Right cardiac atrium (tissue), 5 donors: ENCODE results near the gene FARP2. TPM values are rescaled to one million over a fixed set of nuclear protein-coding genes. Genes with fewer than 3 reads are reported as not detected.

Experiments used
- ATAC-seq, 2 donors: fragments of 200-7000 bp; cut with Tn5 transposase; one replicate each; pipeline versions ENCODE4 v1.8.0 to v1.9.1; 2020; ENCODE audit warnings: moderate library complexity in 2 of 2, mild to moderate bottlenecking in 1 of 2
- DNase-seq, 3 donors: peaks; one replicate each; pipeline ENCODE4 v3.0.0-alpha.2; 2020
- H3K27ac ChIP-seq: one replicate; pipeline ENCODE4 v1.5.1; 2013; ENCODE audit warnings: mild to moderate bottlenecking, low read length, control low read depth, moderate library complexity
- H3K27me3 ChIP-seq: one replicate; pipeline ENCODE4 v1.6.1; 2013; ENCODE audit not compliant: control insufficient read depth, insufficient read depth
- H3K4me1 ChIP-seq: one replicate; pipeline ENCODE4 v1.6.1; 2013; ENCODE audit warnings: low read length; ENCODE audit not compliant: control insufficient read depth, insufficient read depth
- H3K4me3 ChIP-seq: one replicate; pipeline ENCODE4 v1.5.1; 2013; ENCODE audit warnings: low read length, control low read depth
- H3K9me3 ChIP-seq: one replicate; pipeline ENCODE4 v1.6.1; 2013; ENCODE audit warnings: low read length; ENCODE audit not compliant: control insufficient read depth
- WGBS: extraction: QIAGEN DNeasy Blood & Tissue Kit; methylation state at CpG from one replicate; pipeline ENCODE4 v1.1.7; 2013; 5-methylcytosine and 5-hydroxymethylcytosine counted together
- intact Hi-C, 4 donors: fragments of 100-400 bp; cut with DNase I; formaldehyde crosslinking; loops; one replicate each; pipeline versions ENCODE4 v1.11.0 to v1.14.0; 2022 to 2023
- polyA plus RNA-seq: library from polyadenylated mRNA; stranded (reverse); fragments of 200-250 nt; gene quantifications from one replicate; pipeline ENCODE4 v1.2.3, GENCODE V29; 2013
- total RNA-seq, 4 donors: library from RNA; stranded (reverse); fragmentation: NEBNext Ultra II Directional; extraction: Animal tissue kit (Norgen Biotek cat#: 25700); gene quantifications; one replicate each; pipeline ENCODE4 v1.2.1, GENCODE V29; 2021
- donor health status: healthy with polysubstance abuse.
- donor health status: DM: no; HTN: yes; CAD: no.
- donor health status: DM: no; HTN: no; CAD: no.
- donor health status: DM: no; HTN: yes; CAD: no; lungs with severe emphysema.
- donor health status: DM: yes; HTN: yes; CAD: no.

FARP2 gene
- total and polyA plus RNA-seq, 5 donors = 6.1 to 28.4 (median 24.1) TPM

DNA sequence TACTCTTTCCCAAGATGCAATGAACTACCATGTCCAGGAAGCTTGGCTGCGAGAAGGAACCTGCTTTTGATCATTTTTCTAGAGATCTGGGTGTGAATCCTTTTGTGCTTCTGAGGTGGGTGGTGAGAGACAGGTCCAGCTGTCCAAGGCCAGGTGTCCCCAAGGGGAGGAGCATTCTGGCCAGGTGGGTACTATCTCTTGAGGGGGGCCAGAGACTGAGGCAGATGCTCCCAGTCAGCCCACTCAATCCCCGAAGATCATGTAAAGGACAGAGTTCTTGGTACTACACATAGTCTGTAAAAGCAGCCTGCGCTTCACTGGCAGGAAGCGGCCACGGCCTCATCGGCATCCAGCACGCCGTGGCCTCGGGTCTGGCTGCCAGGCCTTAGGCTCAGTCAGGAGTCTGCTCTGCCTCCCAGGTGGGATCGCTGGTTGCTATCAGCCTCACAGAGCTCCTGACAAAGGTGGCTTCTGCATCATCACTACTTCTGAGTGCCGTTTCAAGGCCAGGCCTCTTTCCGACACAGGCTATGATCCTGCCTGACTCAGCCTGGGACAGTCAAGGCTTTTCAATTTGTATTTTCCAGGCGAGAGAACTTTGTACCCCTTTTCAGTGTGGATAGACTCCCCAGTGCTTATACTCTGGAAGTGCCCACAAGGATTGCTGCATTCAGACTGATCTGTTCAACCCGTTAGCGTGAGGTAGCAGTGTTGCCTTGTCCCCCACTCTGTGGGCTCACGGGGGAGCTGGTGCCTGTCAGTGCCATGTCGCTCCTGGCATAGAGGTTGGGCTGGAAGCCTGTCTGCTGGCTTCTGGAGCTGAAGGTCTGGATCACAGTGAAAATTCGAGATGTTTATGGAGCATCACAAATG, 123.2 kb downstream of the FARP2 start:
- intact Hi-C loops = no loop called here
- Histone ChIP-seq H3K4me3 (no peak overlapping the region), H3K9me3 (no peaks in the 10 kb centered on the region), H3K27me3 (no peaks in the 10 kb centered on the region), H3K27ac (no peak overlapping the region), H3K4me1 (no peaks in the 10 kb centered on the region)
- 92% methylated on average over 18 of the region's 18 CpGs for WGBS
- no peak for DNase-seq
- ATAC-seq = no peak

DNA sequence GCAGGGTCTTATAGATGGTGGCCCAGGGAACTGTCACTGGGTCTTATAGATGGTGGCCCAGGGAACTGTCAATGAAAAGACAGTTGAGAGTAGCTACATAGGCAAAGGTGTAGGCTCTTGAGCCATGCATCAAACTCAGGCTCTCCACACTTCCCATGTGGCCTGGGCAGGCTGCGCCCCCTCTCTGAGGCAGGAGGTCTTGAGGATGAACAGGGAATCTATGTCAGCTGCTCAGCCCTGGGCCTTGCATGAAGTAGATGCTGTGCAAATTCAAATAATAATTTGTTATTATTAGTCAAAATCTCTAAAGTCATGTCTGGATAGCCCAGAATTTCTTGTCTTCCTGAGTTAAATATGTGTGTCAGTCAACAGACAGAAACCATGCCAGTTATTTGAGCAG, 125.6 kb downstream of the FARP2 start:
- WGBS = 100% methylated on average over 1 of the region's 1 CpG
- no peak for ATAC-seq
- Histone ChIP-seq H3K9me3 (no peaks in the 10 kb centered on the region), H3K4me1 (no peaks in the 10 kb centered on the region), H3K27me3 (no peaks in the 10 kb centered on the region), H3K27ac (no peak overlapping the region), H3K4me3 (no peak overlapping the region)
- intact Hi-C loops = no loop called here
- DNase-seq = no peak

DNA sequence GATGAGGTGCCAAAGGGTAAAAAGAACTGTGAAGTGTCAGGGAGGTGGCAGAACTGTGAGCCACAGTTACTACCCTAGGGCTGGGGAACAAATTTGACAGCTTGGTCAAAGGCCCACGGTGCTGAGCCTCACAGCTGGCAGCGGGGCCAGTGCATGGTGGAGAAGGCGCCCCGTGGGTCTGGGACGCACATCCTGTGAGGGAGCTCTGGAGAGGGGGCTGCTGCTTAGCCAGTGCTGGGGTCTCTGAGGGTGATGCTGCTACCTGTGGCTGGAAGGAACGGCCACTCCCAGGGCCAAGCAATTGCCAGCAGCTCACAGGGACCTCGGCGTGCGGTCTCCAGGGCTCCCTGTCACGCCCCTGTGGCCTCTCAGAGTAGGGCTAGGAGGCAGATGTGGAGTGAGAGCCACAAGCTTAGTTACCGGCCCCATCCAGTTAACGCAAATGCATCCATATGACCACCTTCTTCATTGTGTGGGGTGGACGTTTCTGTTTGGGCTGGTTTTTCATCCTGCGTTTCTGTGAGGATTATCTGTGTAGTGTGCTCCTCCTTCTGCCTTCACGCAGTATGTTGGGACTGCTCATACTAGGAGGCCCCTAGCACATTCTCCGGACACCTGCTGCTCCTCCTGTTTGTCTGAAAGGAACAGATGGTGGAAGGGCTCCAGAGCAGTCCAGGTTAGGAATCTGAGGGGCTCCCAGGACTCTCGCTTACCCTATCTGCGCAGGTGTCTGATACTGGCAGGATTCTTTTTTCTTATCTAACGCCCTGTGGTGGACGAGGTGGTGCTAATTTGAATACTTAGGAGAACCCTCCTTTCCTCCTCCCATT, 126.3 kb downstream of the FARP2 start:
- no peaks in the 10 kb centered on the region for H3K4me1 ChIP-seq
- no peak for ATAC-seq
- 86% methylated on average over 20 of the region's 20 CpGs for WGBS
- no peak overlapping the region for H3K4me3 ChIP-seq
- no peaks in the 10 kb centered on the region for H3K27me3 ChIP-seq
- H3K27ac ChIP-seq = no peak overlapping the region
- DNase-seq = no peak
- no peaks in the 10 kb centered on the region for H3K9me3 ChIP-seq
- intact Hi-C loops = no loop called here

DNA sequence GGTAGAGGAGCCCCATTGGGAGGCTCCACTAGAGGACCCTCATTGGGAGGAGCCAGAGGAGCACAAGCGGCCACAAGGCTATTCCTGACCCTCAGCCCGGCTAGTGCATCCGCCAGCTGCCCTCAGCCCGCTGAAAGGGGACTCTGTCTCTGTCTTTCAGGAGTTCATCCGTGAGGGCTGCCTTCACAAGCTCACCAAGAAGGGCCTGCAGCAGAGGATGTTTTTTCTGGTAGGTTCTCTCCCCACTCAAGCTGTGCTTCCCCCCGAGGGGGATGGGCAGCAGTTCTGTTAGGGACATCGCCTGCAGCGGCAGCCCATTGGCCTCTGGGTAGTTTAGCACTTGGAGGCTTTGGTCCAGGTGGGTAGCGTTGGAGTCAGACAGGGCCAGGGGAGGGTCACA, 127.2 kb downstream of the FARP2 start:
- ATAC-seq (no peak), DNase-seq (no peak)
- Histone ChIP-seq H3K27me3 (no peaks in the 10 kb centered on the region), H3K4me1 (no peaks in the 10 kb centered on the region), H3K9me3 (no peaks in the 10 kb centered on the region), H3K27ac (no peak overlapping the region), H3K4me3 (no peak overlapping the region)
- 92% methylated on average over 9 of the region's 9 CpGs for WGBS
- intact Hi-C loops = no loop called here

DNA sequence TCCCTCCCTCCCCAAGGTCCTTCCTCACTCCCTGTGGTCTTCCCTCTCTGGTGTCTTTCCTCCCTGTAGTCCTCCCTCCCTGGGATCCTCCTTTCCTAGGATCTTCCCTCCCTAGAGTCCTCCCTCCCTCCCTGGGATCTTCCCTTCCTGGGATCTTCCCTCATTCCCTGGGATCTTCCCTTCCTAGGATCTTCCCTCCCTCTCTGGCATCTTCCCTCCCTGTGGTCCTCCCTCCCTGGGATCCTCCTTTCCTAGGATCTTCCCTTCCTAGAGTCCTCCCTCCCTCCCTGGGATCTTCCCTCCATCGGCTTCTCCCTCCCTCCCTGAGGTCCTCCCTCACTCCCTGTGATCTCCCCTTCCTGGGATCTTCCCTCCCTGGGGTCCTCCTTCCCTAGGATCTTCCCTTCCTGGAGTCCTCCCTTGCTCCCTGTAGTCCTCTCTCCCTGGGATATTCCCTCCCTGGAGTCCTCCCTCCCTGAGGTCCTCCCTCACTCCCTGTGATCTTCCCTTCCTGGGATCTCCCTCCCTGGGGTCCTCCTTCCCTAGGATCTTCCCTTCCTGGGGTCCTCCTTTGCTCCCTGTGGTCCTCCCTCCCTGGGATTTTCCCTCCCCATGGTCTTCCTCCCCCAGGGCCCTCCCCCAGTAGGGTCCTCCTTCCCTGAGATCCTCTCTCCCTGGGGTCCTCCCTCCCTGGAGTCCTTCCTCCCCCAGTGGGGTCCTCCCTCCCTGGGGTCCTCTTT, 129.3 kb downstream of the FARP2 start:
- intact Hi-C loops = no loop called here
- ATAC-seq (peak in 1 of 2 donors; percentile 20), DNase-seq (no peak)
- 82% methylated on average over 1 of the region's 1 CpG for WGBS
- H3K4me3 ChIP-seq = no peak overlapping the region
- no peaks in the 10 kb centered on the region for H3K9me3 ChIP-seq
- no peak overlapping the region for H3K27ac ChIP-seq
- no peaks in the 10 kb centered on the region for H3K27me3 ChIP-seq
- no peaks in the 10 kb centered on the region for H3K4me1 ChIP-seq

DNA sequence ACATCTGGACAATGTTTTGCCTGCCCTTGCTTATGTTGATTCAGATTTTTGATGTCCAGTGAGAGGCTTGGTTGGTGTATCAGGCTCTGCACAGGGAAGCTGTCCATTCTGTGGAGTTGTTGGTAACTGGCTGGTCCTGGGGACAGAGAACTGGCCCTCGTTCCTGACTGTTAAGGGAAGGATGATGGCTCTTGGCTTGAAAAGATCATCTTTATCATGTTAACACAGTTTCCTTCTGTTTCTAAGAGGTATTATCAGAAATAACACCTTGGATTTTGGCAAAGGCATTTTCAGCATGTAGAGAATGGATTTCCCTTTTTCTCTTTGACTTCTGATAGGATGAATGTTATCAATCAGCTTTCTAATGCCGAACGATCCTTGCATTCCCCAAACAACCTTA, 133.0 kb downstream of the FARP2 start:
- DNase-seq = no peak
- no peaks in the 10 kb centered on the region for H3K27me3 ChIP-seq
- no peak for ATAC-seq
- intact Hi-C loops = no loop called here
- H3K27ac ChIP-seq = no peak overlapping the region
- 65% methylated on average over 3 of the region's 3 CpGs for WGBS
- no peaks in the 10 kb centered on the region for H3K9me3 ChIP-seq
- H3K4me3 ChIP-seq = no peak overlapping the region
- no peaks in the 10 kb centered on the region for H3K4me1 ChIP-seq

DNA sequence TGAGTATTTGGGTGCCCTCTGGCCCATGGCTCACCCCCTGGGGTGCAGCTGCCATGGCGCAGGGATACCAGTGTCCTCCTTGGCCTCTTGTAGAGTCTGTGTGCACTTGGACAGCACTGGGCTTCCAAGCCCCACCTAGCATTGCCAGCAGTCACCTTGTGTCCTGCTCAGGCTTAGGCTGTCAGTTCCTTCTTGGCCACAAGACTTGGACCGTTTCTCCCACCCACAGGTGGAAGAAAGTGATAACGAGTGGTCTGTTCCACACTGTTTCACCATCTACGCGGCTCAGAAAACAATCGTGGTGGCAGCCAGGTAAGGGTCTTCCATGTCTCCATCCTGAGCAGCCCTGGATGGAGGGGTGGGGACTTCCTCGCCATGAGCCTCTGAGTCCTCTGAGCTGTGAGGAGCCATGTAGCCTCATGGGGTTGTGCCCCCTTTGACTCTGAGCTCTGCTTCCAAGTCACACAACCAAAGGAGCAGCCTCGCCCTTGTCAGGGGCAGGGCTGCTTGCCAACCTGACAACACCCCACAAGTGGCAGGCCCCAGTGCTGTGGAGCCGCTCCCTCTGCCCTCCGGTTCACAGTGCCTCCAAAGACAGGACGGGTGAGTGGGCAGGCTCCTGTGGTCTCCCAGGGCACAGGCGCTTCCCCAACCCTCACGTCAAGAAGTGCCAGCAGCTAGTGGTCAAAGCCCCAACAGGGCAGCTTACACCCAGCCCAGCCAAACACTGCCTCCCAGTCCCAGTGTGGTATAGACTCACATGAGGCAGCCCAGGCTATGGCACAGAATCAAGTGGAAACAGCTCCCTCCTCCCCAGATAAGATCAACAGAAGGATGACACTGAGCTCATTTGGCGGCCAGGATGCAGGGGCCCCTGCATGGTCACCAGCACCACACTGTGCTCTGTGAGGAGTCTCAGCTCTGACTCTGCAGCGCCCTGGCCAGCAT, 133.9 kb downstream of the FARP2 start:
- no peaks in the 10 kb centered on the region for H3K9me3 ChIP-seq

DNA sequence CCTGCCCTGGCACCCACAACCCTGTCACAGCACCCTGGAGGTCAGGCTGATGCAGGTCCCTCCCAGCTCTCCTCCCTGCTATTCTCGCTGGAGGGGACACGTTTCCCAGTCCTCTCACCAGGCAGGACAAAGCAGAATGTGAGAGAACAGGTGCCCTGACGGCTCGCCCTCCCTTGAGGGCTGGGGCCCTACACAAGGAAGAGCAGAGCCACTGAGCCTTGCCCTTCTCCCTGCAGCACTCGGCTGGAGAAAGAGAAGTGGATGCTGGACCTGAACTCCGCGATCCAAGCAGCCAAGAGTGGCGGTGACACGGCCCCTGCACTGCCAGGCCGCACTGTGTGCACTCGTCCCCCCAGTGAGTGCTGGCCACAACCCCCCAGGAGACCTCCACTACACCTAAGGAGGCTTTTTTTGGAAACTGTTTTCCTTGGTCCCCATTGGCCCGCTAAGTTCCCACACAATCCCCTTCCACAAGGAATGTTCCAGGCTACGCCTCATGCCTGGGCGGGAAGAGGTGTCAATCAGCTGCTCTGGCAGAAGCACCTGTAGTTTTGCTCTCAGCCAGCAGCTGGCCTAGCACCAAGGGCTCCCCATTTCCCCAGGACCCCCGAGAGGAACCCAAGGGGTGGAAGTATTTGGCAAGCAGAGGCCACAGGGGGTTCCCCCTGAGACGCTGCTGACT, 134.9 kb downstream of the FARP2 start:
- WGBS = 75% methylated on average over 16 of the region's 16 CpGs
- H3K9me3 ChIP-seq = no peaks in the 10 kb centered on the region
- H3K4me3 ChIP-seq = no peak overlapping the region
- no peak overlapping the region for H3K27ac ChIP-seq
- no peaks in the 10 kb centered on the region for H3K27me3 ChIP-seq
- intact Hi-C loops = no loop called here
- no peaks in the 10 kb centered on the region for H3K4me1 ChIP-seq
- DNase-seq (no peak), ATAC-seq (peak; percentile 4 to 11)

More for the DNA sequence above, 133.9 kb downstream of the FARP2 start:
- Histone ChIP-seq H3K27ac (no peak overlapping the region), H3K27me3 (no peaks in the 10 kb centered on the region), H3K4me1 (no peaks in the 10 kb centered on the region), H3K4me3 (no peak overlapping the region)
- ATAC-seq (peak; percentile 14 to 15), DNase-seq (peak in 1 of 3 donors; percentile 36)
- WGBS = 83% methylated on average over 15 of the region's 15 CpGs
- intact Hi-C loops = no loop called here

DNA sequence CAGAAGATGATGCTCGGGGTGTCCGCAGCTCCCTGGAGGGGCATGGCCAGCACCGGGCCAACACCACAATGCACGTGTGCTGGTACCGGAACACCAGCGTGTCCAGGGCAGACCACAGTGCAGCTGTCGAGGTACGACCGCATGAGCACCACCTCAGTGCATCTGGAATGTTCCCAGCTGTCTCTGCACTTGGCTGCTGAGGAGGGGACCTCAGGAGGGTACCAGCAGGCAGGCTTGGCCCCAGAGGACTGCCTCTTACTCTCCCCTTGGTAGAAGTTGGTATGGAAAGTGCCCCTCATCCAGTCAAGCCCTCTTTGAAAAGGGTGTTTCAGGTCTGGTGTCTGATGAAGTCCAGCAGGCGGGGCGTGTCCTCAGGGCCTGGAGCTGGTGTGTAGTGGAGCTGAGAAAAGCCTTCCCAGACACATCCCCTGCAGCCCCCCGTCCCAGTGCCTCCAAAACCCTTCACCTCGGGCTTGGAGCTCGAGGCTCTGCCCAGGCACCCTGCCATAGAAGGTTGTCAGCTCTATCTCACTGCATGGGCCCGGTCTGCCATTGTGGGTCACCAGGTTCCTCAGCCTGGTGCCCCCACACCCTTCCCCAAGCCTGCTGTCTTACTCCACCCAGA, 135.6 kb downstream of the FARP2 start:
- no peak overlapping the region for H3K27ac ChIP-seq
- ATAC-seq (peak; percentile 4 to 6), DNase-seq (peak in 1 of 3 donors; percentile 35)
- H3K27me3 ChIP-seq = no peaks in the 10 kb centered on the region
- H3K4me1 ChIP-seq = no peaks in the 10 kb centered on the region
- H3K4me3 ChIP-seq = no peak overlapping the region
- WGBS = 81% methylated on average over 15 of the region's 15 CpGs
- intact Hi-C loops = no loop called here
- H3K9me3 ChIP-seq = no peaks in the 10 kb centered on the region
